B cell (primary cell): Measurements from ENCODE around the gene SDK1.

Source experiments
- EZH2 ChIP-seq: IDR thresholded peaks from 2 replicates; pipeline ENCODE4 v1.6.1; 2012; ENCODE audit warnings: borderline replicate concordance, low read depth, mild to moderate bottlenecking, moderate library complexity, low read length; ENCODE audit not compliant: insufficient read depth, poor library complexity, severe bottlenecking
- TF ChIP-seq, protein P1 (sequence below): fragments of 200-600 bp; IDR thresholded peaks from one replicate; pipeline ENCODE4 v1.8.0; 2022; ENCODE audit warnings: antibody characterized with exemption, mild to moderate bottlenecking

GRCh38 chr7:3267966-3268690 lies 32.9 kb upstream of the SDK1 start:
- TF ChIP-seq, protein P1, sequence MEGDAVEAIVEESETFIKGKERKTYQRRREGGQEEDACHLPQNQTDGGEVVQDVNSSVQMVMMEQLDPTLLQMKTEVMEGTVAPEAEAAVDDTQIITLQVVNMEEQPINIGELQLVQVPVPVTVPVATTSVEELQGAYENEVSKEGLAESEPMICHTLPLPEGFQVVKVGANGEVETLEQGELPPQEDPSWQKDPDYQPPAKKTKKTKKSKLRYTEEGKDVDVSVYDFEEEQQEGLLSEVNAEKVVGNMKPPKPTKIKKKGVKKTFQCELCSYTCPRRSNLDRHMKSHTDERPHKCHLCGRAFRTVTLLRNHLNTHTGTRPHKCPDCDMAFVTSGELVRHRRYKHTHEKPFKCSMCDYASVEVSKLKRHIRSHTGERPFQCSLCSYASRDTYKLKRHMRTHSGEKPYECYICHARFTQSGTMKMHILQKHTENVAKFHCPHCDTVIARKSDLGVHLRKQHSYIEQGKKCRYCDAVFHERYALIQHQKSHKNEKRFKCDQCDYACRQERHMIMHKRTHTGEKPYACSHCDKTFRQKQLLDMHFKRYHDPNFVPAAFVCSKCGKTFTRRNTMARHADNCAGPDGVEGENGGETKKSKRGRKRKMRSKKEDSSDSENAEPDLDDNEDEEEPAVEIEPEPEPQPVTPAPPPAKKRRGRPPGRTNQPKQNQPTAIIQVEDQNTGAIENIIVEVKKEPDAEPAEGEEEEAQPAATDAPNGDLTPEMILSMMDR, result no peak
- no peak for TF ChIP-seq EZH2
